GM19193 (cell line): ENCODE data around the gene NUP210L.

Source experiments
- POLR2A ChIP-seq: IDR thresholded peaks from 4 replicates; pipeline ENCODE4 v1.6.1; 2011; ENCODE audit not compliant: insufficient read depth, insufficient read length; ENCODE audit errors: extremely low read depth

NUP210L gene

GRCh38 chr1:153963850-153964331, 191.0 kb downstream of the NUP210L start:
- TF ChIP-seq POLR2A: no peak

DNA sequence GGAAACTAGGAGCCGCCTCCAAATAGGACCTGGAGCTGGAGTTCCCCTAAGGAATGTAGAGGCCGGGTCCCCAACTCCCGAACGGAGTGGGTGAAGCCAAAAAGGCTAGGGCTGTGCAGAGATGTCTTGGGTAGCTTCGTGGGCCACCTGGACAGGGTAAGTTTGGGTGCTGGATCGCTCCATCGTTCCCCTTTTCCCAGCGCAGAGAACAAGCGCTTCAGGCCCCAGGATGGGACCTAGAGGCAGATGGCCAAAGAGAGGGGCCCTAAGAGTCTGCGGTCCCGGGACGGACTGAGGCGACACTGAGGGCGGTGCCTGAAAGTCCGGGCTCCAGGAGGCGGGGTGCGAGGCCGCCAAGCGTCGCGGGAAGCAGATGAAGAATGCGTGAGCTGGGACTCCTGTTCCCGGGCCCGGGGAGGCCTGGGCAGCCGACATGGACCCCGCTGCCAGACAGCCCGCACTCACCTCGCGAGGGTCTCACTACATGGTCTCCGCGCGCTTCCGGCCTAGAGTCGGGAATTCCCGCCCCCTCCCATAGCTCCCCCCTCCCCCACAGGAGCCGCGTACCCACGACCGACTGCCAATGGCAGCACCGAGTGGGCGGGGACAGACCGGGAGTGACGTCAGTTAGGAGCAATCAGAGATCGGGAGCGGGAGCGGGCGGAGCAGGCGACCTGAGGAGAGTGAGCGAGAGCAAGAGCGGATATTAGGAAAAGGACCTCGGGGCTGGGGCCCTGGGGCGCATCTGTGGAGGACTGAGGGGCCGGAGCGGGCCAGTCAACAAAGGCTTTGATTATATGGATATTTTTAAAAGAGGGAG, 191.6 kb downstream of the NUP210L start, which contains the start of gene SLC39A1:
SLC39A1 (minus strand) TSS at position 508 of the 820 bp plus-strand sequence. CDS start 822 bp downstream, outside the sequence.
- peak; percentile 78 for TF ChIP-seq POLR2A

GRCh38 chr1:153962088-153963029, 192.5 kb downstream of the NUP210L start:
- TF ChIP-seq POLR2A: no peak

DNA sequence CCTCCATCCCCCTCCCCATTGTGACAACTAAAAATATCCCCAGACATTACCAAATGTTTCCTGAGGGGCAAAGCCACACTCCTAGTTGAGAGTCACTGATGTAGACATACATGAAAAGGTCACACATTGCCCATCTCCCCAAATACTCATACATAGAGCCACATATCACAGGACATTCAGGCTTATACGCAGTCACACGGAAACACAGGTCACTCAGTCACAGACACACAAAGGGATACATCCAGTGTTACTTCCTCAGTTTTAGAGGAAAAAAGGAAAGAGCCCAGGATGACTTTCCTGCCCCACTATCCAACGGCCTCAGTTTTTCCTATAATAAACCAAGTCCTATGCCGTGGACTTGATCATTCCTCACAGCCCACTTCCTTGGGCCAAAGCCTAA, 193.5 kb downstream of the NUP210L start:
- TF ChIP-seq POLR2A: no peak

- no peak for TF ChIP-seq POLR2A
Measured at GRCh38 chr1:153960206-153960605, 194.7 kb downstream of the NUP210L start.

- TF ChIP-seq POLR2A: no peak
Measured at GRCh38 chr1:153959454-153959853, 195.4 kb downstream of the NUP210L start.

- TF ChIP-seq POLR2A: no peak
Measured at GRCh38 chr1:153958961-153959260, 196.0 kb downstream of the NUP210L start.

DNA sequence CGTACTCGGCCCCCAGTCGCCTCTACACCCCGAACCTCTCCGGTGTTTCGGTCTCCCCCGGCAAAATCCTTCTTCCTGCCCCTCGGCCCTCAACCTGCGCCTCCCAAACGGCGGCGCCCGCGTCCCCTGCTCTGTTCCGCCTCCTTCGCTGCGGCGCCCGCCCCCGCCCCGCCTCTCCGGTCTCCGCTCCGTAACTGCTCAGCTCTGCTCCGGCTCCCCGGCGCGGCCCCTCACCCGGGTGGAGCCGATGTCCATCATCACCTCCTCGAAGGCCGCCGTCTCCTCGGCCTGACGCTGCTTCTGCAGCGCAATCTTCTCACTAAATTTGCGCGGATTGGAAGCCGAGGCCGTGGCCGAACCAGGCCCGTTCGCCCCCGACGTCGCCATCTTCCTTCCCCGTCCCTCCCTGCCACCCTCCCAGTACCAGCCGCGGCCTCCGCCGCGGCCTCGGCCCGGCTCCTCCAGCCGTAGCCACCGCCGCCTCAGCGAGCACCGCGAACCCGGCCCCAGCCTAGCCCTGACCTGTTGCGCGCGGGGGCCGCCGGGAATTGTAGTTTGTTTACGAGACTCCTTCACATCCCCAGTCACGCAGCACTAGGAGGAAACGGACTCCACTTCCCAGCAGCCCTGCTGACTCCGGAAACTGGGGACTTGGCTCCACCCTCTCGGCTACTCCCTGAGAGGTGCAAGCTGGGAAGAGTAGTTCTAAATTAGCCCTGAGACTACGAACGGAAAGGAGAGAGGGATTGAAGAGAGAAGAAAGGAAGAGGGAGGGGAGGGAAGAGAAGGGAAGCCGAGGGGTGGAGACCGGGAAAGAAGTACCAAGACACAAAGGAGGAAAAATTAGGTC, 196.5 kb downstream of the NUP210L start, which contains the start of gene CRTC2:
CRTC2 (minus strand) TSS at position 502 of the 850 bp plus-strand sequence; CDS start at position 387, 115 bp downstream.
- TF ChIP-seq POLR2A: peak; percentile 69

DNA sequence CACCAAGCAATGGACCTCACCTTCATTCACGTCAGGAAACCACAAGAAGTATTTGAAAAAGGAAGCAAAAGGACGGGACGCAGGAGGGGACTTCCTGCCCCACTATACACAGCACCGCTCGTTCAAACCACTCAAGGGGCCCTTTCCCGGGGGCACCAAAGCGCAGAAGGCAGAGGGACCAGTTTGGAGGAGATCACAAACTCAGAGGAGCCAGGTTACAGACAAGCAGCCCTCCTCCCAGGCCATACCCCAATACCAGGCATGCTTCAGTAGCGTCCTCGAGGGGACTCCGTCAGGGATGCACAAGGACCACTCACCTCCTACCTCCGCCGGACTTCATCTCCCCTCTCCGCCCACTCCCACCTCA, 197.1 kb downstream of the NUP210L start:
- peak; percentile 60 for TF ChIP-seq POLR2A

DNA sequence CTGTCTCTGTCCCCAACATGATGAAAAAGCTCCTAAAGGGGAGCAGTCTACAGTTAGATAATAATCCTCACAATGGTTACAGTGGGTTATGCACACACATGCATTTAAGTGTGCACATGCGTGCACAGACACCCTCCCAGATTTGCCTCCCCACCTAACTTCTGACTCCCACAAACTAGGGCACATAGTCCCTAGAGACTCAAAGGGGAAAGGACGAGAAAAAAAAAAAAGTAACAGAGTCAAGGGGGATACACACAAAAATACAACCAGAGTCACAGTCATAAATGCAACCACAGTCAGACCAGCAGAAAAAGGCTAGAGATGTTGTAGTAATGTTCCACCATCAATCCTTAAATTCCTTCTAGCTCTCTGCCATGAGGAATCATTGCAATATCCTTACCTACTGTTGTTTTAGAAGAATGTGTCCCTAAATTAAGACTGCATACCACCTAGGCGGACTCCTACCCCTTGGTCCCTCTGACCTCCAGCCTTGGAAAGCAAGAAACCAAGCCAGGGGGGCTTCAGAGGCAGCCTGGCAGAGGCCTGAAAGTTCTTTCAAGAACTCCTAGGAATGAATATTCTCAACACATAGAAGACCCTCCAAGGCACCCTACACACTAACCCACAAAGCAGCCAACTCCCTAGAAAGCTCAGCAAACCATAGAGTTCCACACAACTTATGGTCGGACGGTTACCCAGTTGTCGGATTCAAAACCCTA, 197.7 kb downstream of the NUP210L start:
- no peak for TF ChIP-seq POLR2A

DNA sequence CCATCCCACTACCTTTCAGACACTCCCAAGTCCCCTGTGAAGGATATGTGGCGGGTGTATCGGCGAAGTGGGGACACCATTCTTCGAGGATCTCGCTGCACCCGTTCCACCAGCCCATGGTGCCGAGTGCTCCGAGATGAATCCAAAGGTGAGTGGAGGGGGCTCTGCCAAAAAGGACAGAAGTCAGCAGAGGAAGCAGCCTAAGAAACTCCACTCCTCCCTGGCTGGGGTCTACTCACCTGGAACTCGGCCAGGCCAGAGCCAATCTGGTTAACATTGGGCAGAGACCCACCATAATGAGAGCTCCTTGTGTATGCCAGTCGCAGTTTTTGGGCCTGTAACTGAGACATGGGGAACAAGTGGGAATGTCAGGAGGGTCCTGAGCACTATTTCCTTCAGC, 200.0 kb downstream of the NUP210L start:
- no peak for TF ChIP-seq POLR2A

GRCh38 chr1:153953859-153954365, 201.0 kb downstream of the NUP210L start:
- TF ChIP-seq POLR2A: no peak

DNA sequence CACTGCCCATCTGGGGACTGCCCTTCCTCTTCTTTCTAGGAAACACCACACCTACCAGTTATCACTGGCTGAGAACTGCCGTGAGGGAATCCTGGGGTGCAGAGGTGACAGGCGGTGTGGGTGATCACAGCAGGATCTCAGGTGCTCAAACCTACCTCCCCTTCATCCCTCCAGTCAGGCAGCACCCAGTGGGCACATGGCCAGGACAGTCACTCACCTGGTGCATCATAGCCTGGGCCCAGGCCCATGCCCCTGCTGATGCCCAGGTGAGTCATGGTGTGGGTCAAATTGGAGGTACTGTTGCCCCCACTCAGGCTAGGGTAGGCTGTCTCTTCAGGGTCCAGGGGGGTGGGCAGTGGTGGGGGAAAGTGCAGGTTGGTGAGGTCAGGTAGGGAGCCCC, 203.1 kb downstream of the NUP210L start:
- no peak for TF ChIP-seq POLR2A

DNA sequence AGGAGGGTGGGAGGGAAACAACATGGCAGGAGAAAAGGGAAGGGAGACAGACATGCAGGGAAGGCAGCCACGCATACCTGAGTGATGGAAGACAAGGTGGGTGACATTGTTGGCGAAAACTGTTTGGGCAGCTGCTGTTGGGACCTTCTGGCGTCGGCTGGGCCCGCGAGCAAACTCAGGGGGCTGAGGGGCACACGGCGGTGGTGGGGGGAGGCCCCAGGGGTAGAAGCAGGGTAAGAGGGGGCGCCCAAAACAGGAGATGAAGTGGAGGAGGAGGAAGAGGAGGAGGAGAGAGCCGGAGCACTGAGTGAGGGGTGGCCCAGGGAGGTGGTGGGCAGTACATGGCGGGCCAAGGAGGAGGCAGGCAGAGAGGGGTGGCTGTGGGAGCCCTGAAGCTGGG, 203.7 kb downstream of the NUP210L start:
- no peak for TF ChIP-seq POLR2A
